SHP77 treated with DMSO at 0.1 percent for 48 hours (cell line): ENCODE measurements around the gene MAPKAPK2.
A peak's percentile ranks its signal among the peaks of the same experiment; 100 is the strongest.

Source experiments
- DNase-seq: peaks from one replicate; lab custom pipeline; 2025; lab: John Stamatoyannopoulos, UW

The MAPKAPK2 gene

GRCh38 chr1:206660136-206660535, 24.6 kb upstream of the MAPKAPK2 start:
- DNase-seq = no peak

- DNase-seq = no peak
These were observed 23.4 kb upstream of the MAPKAPK2 start for GRCh38 chr1:206661161-206661820.

GRCh38 chr1:206662396-206663092, 22.2 kb upstream of the MAPKAPK2 start:
- DNase-seq = no peak

GRCh38 chr1:206663362-206663761, 21.3 kb upstream of the MAPKAPK2 start:
- DNase-seq = no peak

- peak; percentile 77 for DNase-seq
These were observed 20.7 kb upstream of the MAPKAPK2 start for GRCh38 chr1:206663832-206664652.

- no peak for DNase-seq
These were observed 20.0 kb upstream of the MAPKAPK2 start for GRCh38 chr1:206664740-206665139.

- DNase-seq = no peak
These were observed 18.6 kb upstream of the MAPKAPK2 start for GRCh38 chr1:206666031-206666561.

- no peak for DNase-seq
These were observed 17.6 kb upstream of the MAPKAPK2 start for GRCh38 chr1:206666954-206667665.

GRCh38 chr1:206668351-206668750, 16.4 kb upstream of the MAPKAPK2 start:
- DNase-seq = no peak

GRCh38 chr1:206668874-206669410, 15.8 kb upstream of the MAPKAPK2 start:
- no peak for DNase-seq

- no peak for DNase-seq
These were observed 12.6 kb upstream of the MAPKAPK2 start for GRCh38 chr1:206672011-206672688.

- no peak for DNase-seq
These were observed 11.6 kb upstream of the MAPKAPK2 start for GRCh38 chr1:206672844-206673758.

- DNase-seq = no peak
These were observed 10.5 kb upstream of the MAPKAPK2 start for GRCh38 chr1:206674236-206674635.

GRCh38 chr1:206674745-206675175, 9.9 kb upstream of the MAPKAPK2 start:
- DNase-seq = no peak

GRCh38 chr1:206676499-206676898, 8.2 kb upstream of the MAPKAPK2 start:
- no peak for DNase-seq

GRCh38 chr1:206678490-206678889, 6.2 kb upstream of the MAPKAPK2 start:
- DNase-seq = no peak

GRCh38 chr1:206679738-206680211, 4.9 kb upstream of the MAPKAPK2 start:
- DNase-seq = no peak

GRCh38 chr1:206680279-206680678, 4.4 kb upstream of the MAPKAPK2 start:
- DNase-seq = no peak

- DNase-seq = no peak
These were observed 3.3 kb upstream of the MAPKAPK2 start for GRCh38 chr1:206681359-206681758.

GRCh38 chr1:206682111-206682510, 2.6 kb upstream of the MAPKAPK2 start:
- DNase-seq = no peak
